Stomach (tissue), 19 donors: ENCODE results near the gene UBR2. TPM values are rescaled to one million over a fixed set of nuclear protein-coding genes. Genes with fewer than 3 reads are reported as not detected.

ENCODE experiments used
- DNase-seq, 2 donors: peaks; one replicate each; pipeline versions ENCODE4 v3.0.0 to v3.0.0-alpha.2; 2013 to 2019
- H3K27ac ChIP-seq, 5 donors: fragments of 200-600 bp in 4 of 5; sonication (generic) in 4 of 5; one replicate each; pipeline ENCODE4 v1.5.1; 2013 to 2019; ENCODE audit warnings: mild to moderate bottlenecking in 1 of 5, moderate library complexity in 1 of 5
- H3K27me3 ChIP-seq, 3 donors: fragments of 200-600 bp; sonication (generic); one replicate each; pipeline ENCODE4 v1.5.1; 2017 to 2019; ENCODE audit warnings: mixed run types in 1 of 3
- H3K36me3 ChIP-seq, 4 donors: fragments of 200-600 bp; sonication (generic); 1 replicate in 3 of 4; 2 replicates in 1 of 4; pipeline ENCODE4 v1.5.1; 2016 to 2019
- H3K4me1 ChIP-seq, 4 donors: fragments of 200-600 bp; sonication (generic); one replicate each; pipeline ENCODE4 v1.5.1; 2016 to 2019
- H3K4me3 ChIP-seq, 4 donors: fragments of 200-600 bp; sonication (generic) in 3 of 4; one replicate each; pipeline ENCODE4 v1.5.1; 2016 to 2019; ENCODE audit warnings: mild to moderate bottlenecking in 1 of 4
- H3K9me3 ChIP-seq, 4 donors: fragments of 200-600 bp; sonication (generic); one replicate each; pipeline ENCODE4 v1.5.1; 2016 to 2019
- EP300 ChIP-seq: sonication (generic); formaldehyde crosslinking; IDR thresholded peaks from one replicate; pipeline ENCODE4 v1.6.1; 2017; ENCODE audit warnings: antibody characterized with exemption
- POLR2A ChIP-seq, 4 donors: fragments of 450-650 bp; IDR thresholded peaks; one replicate each; pipeline ENCODE4 v1.6.1; 2016; ENCODE audit warnings: antibody characterized with exemption in 4 of 4, control low read depth in 2 of 4, mild to moderate bottlenecking in 1 of 4, moderate library complexity in 1 of 4
- POLR2AphosphoS5 ChIP-seq, 3 donors: sonication (generic); formaldehyde crosslinking; IDR thresholded peaks; one replicate each; pipeline ENCODE4 v1.6.1; 2016; ENCODE audit warnings: antibody characterized with exemption in 3 of 3
- WGBS, 5 donors: extraction: QIAGEN DNeasy Blood & Tissue Kit in 3 of 5; methylation state at CpG; one replicate each; pipeline versions ENCODE4 v1.1.5 to v1.1.7; 2013 to 2018; 5-methylcytosine and 5-hydroxymethylcytosine counted together
- intact Hi-C: fragments of 100-400 bp; cut with DNase I; formaldehyde crosslinking; loops from one replicate; pipeline ENCODE4 v1.15.1; 2023; ENCODE audit warnings: low total_unique reads
- long read RNA-seq, 10 donors: transcript quantifications; one replicate each; lab custom pipeline, GENCODE V29; 2026
- polyA plus RNA-seq, 3 donors: library from polyadenylated mRNA; stranded (reverse); fragments of 200-250 nt; gene quantifications; one replicate each; pipeline ENCODE4 v1.2.3, GENCODE V29; 2013
- total RNA-seq, 5 donors: library from RNA; depleted of rRNA; stranded (reverse); fragments of >200 nt; gene quantifications; one replicate each; pipeline versions ENCODE4 v1.1.0 to v1.2.3, GENCODE V29; 2014 to 2016
- TF ChIP-seq, protein P1 (sequence below), 7 experiments: fragments of 450-650 bp in 4 of 7; fragments of 200-600 bp in 3 of 7; sonication (generic) in 3 of 7; IDR thresholded peaks; one replicate each; pipeline ENCODE4 v1.5.1; 2016 to 2019; ENCODE audit warnings: antibody characterized with exemption in 7 of 7, control low read depth in 2 of 7, mild to moderate bottlenecking in 1 of 7
- donor health status: healthy with polysubstance abuse.
- donor health status: Bipolar disorder and iron deficiency.
- donor health status: healthy.

UBR2 gene
- 10 to 100 TPM; 12.8 to 57.1 (median 39.4) TPM for total RNA-seq
- polyA plus RNA-seq = 1 to 10 TPM; 5.1 to 7.9 (median 5.7) TPM
- long read RNA-seq, donor 1 = 0 reads
- long read RNA-seq, donor 2 = 0 reads
- long read RNA-seq, donor 3 = 0 reads
- long read RNA-seq, donor 4 = 0 reads
- long read RNA-seq, donor 5, partial matches to known transcripts = 5 of 5 reads
- long read RNA-seq, donor 5, other reads (novel, unspliced or antisense) = 0 of 5 reads
- long read RNA-seq, donor 6 = 0 reads
- long read RNA-seq, donor 7 = 0 reads
- long read RNA-seq, donor 8 = 0 reads
- long read RNA-seq, donor 9 = 0 reads
- long read RNA-seq, donor 10 = 0 reads

DNA sequence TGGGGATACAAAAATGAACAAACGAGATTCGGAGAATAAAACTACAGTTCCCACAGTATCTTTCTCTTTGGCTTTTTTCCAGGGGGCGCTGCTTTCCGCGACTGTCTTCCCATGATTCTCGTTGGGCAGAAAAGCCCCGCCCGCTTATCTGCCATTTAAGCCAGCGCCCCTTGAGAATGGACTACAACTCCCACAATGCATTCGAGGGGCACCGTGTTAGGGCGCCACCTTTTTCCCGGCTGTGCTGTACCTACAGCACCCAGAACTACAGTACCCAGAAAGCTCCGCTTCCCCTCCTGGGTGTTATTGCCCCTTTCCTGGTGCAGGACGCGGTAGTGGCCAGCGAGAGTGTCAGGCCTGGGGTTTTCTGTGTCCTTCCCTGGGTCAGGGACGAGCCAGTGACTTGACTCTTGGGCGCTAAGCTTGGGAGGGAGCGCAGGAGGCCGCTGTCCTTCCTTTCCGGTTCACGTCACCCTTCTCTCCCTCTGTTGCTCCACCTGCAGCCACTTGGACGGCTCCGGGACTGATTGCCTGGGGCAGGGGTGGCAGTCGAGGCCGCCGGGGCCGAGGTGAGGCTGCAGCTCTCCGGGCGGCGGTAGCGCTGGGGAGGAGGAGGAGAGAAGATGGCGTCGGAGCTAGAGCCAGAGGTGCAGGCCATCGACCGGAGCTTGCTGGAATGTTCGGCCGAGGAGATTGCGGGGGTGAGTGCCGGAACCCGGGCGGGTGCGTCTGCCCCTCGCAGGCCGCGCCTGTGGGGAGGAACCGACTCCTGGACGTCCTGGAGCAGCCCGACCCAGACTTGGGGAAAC lies at the start of gene UBR2:
UBR2 (plus strand) TSS at position 333 of the 809 bp plus-strand sequence; CDS start at position 624, 291 bp downstream.
- H3K9me3 ChIP-seq = no peaks in the 10 kb centered on the region
- WGBS, 5 donors = 0% methylated on average over 30 to 50 of the region's 50 CpGs
- no peaks in the 10 kb centered on the region for H3K36me3 ChIP-seq
- peak within 1 kb of the TSS; percentile 95 to 99 (median 98) for H3K27ac ChIP-seq
- no peaks in the 10 kb centered on the region for H3K27me3 ChIP-seq
- TF ChIP-seq POLR2AphosphoS5 (IDR thresholded peaks at IDR 0.05) (peak; percentile 89 to 98 (median 98)), EP300 (no peak), POLR2A (IDR thresholded peaks at IDR 0.05) (peak in 2 of 4 donors; percentile 71 to 79)
- TF ChIP-seq, protein P1, sequence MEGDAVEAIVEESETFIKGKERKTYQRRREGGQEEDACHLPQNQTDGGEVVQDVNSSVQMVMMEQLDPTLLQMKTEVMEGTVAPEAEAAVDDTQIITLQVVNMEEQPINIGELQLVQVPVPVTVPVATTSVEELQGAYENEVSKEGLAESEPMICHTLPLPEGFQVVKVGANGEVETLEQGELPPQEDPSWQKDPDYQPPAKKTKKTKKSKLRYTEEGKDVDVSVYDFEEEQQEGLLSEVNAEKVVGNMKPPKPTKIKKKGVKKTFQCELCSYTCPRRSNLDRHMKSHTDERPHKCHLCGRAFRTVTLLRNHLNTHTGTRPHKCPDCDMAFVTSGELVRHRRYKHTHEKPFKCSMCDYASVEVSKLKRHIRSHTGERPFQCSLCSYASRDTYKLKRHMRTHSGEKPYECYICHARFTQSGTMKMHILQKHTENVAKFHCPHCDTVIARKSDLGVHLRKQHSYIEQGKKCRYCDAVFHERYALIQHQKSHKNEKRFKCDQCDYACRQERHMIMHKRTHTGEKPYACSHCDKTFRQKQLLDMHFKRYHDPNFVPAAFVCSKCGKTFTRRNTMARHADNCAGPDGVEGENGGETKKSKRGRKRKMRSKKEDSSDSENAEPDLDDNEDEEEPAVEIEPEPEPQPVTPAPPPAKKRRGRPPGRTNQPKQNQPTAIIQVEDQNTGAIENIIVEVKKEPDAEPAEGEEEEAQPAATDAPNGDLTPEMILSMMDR (IDR thresholded peaks at IDR 0.05) = peak in 3 of 7 experiments; percentile 12 to 47 (median 31)
- intact Hi-C loops = no loop called here
- peak; percentile 97 to 99 for DNase-seq
- peaks cover 13 to 48% (median 30%) of the 10 kb centered on the region in 4 donors for H3K4me1 ChIP-seq
- H3K4me3 ChIP-seq = peak within 1 kb of the TSS; percentile 90 to 94 (median 93)

DNA sequence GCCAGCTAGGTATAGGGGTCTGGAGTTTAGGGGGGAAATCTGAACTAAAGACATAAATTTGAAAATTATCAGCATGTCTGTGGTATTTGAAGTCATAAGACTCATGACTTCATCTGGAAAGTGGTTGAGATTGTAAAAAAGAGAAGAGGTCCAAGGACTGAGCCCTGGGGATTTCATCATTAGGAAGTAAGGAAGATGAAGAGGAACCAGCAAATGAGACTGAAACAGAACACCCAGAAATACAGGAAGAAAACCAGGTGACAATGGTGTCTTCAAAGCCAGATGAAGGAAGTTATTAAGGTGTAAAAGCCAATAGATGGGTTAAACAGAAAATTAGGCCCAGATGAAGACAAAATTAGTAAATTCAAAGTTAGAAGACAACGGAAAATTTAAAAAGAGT lies 49.1 kb upstream of the UBR2 start:
- no peaks in the 10 kb centered on the region for H3K36me3 ChIP-seq
- no peak overlapping the region for H3K27ac ChIP-seq
- no peaks in the 10 kb centered on the region for H3K4me1 ChIP-seq
- DNase-seq = no peak
- no peaks in the 10 kb centered on the region for H3K27me3 ChIP-seq
- no peak overlapping the region for H3K4me3 ChIP-seq
- WGBS, 5 donors = 92 to 98% (median 95%) methylated on average over 1 of the region's 1 CpG
- peaks cover 0 to 4% (median 2%) of the 10 kb centered on the region in 4 donors for H3K9me3 ChIP-seq
- intact Hi-C loops = no loop called here
- TF ChIP-seq, protein P1 (IDR thresholded peaks at IDR 0.05) = no peak
- TF ChIP-seq EP300 (no peak), POLR2AphosphoS5 (IDR thresholded peaks at IDR 0.05) (no peak), POLR2A (IDR thresholded peaks at IDR 0.05) (no peak)

DNA sequence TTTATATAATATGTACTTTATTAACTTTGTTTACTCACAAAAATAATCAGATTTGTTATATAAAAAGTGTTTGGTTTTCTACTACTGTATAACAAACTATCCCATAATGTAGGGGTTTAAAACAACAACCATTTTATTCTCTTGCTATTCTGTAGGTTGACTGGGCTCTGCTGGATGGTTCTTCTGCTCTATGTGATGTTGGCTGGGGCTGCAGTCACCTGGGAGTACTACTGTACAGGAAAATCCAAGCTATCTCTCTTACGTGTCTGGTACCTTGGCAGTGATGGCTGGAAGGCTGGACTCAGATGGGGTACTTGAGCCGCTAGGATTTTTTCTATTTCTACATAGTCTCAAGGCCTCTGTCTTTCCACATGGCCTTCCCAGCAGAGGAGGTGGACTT lies 44.0 kb upstream of the UBR2 start:
- peaks cover 0 to 11% (median 8%) of the 10 kb centered on the region in 4 donors for H3K9me3 ChIP-seq
- intact Hi-C loops = no loop called here
- H3K27me3 ChIP-seq = no peaks in the 10 kb centered on the region
- no peaks in the 10 kb centered on the region for H3K36me3 ChIP-seq
- no peak overlapping the region for H3K27ac ChIP-seq
- WGBS, 5 donors = 90 to 100% (median 96%) methylated on average over 2 of the region's 2 CpGs
- TF ChIP-seq, protein P1 (IDR thresholded peaks at IDR 0.05) = no peak
- TF ChIP-seq POLR2AphosphoS5 (IDR thresholded peaks at IDR 0.05) (no peak), EP300 (no peak), POLR2A (IDR thresholded peaks at IDR 0.05) (no peak)
- H3K4me3 ChIP-seq = no peak overlapping the region
- no peak for DNase-seq
- H3K4me1 ChIP-seq = no peaks in the 10 kb centered on the region

DNA sequence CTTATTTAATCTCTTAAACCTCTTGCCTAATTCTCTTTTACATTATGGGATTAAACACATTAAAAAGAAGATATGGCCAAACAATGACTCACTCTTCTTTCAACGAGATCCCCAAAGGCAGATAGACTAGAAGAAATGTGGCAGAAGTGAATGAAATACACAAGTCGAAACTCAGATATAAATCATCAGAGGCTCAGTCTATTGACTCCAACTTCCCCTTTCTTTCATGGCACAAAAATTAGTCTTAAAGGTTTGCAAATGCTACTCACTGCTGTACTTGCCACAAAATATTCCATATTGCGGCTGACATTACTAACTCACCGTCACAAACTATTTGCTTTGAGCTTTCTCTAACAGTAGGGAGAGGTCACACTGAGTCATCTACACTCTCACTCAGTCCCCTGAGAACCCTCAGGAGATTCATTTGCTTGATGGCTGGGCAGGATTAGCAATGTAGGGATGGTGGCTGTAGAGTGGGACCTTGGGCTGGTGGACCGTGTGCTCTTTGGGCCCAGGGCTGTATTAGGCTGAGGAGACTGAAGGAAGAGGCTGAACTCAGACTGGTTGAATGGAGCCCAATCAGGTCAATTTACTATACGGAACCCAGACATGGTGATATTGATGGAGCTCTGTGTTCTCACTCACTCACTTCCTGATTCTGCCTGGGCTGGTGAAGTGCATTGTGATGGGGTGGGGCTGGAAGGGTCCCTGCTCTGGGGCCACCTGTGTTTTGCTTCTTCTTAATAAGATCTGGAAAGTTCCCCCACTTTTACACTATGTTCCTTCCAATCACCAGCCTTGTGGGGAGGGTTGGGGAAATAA lies 42.8 kb upstream of the UBR2 start:
- intact Hi-C loops = no loop called here
- WGBS, 5 donors = 59 to 71% (median 63%) methylated on average over 6 of the region's 6 CpGs
- Histone ChIP-seq H3K4me1 (no peaks in the 10 kb centered on the region), H3K36me3 (no peaks in the 10 kb centered on the region), H3K4me3 (no peak overlapping the region), H3K27ac (no peak overlapping the region), H3K27me3 (no peaks in the 10 kb centered on the region), H3K9me3 (peaks cover 0 to 11% (median 8%) of the 10 kb centered on the region in 4 donors)
- TF ChIP-seq POLR2AphosphoS5 (IDR thresholded peaks at IDR 0.05) = no peak
- TF ChIP-seq, protein P1 (IDR thresholded peaks at IDR 0.05) = no peak
- TF ChIP-seq EP300 = no peak
- TF ChIP-seq POLR2A (IDR thresholded peaks at IDR 0.05) = no peak
- DNase-seq = no peak
